H9 (cell line): ENCODE data around the gene CBX8. TPM values are rescaled to one million over a fixed set of nuclear protein-coding genes. Genes with fewer than 3 reads are reported as not detected.

Experiments used
- DNase-seq: peaks from one replicate; pipeline ENCODE4 v3.0.0-alpha.2; 2017
- H2AFZ ChIP-seq: one replicate; pipeline ENCODE4 v1.6.1; 2013; ENCODE audit warnings: mild to moderate bottlenecking, low read length, control low read depth, moderate library complexity
- H2AK5ac ChIP-seq: 2 replicates; pipeline ENCODE4 v1.6.1; 2013; ENCODE audit warnings: low read length, control low read depth, mixed read lengths; ENCODE audit not compliant: insufficient read length
- H2BK120ac ChIP-seq: one replicate; pipeline ENCODE4 v1.6.1; 2013; ENCODE audit warnings: low read depth, mild to moderate bottlenecking, low read length, control low read depth, inconsistent platforms; ENCODE audit not compliant: poor library complexity, severe bottlenecking
- H2BK12ac ChIP-seq: 2 replicates; pipeline ENCODE4 v1.6.1; 2013; ENCODE audit warnings: low read length, control low read depth, mixed read lengths, low read depth; ENCODE audit not compliant: insufficient read length
- H2BK15ac ChIP-seq: 2 replicates; pipeline ENCODE4 v1.6.1; 2013; ENCODE audit warnings: low read depth, low read length, control low read depth
- H2BK20ac ChIP-seq: one replicate; pipeline ENCODE4 v1.6.1; 2013; ENCODE audit warnings: low read depth, mild to moderate bottlenecking, low read length, control low read depth, inconsistent platforms; ENCODE audit not compliant: poor library complexity, severe bottlenecking
- H2BK5ac ChIP-seq: 2 replicates; pipeline ENCODE4 v1.6.1; 2013; ENCODE audit warnings: low read length, control low read depth, mixed read lengths; ENCODE audit not compliant: insufficient read length
- H3K14ac ChIP-seq: 2 replicates; pipeline ENCODE4 v1.6.1; 2013; ENCODE audit warnings: low read length, control low read depth; ENCODE audit not compliant: insufficient read depth
- H3K18ac ChIP-seq: 2 replicates; pipeline ENCODE4 v1.6.1; 2013; ENCODE audit warnings: low read depth, mild to moderate bottlenecking, mixed read lengths, low read length, control low read depth; ENCODE audit not compliant: insufficient read length
- H3K23ac ChIP-seq: 2 replicates; pipeline ENCODE4 v1.6.1; 2013; ENCODE audit warnings: low read length, control low read depth, mixed read lengths, low read depth; ENCODE audit not compliant: insufficient read length
- H3K23me2 ChIP-seq: 2 replicates; pipeline ENCODE4 v1.6.1; 2013; ENCODE audit warnings: low read depth, mild to moderate bottlenecking, mixed read lengths, low read length, control low read depth; ENCODE audit not compliant: insufficient read length, poor library complexity, severe bottlenecking
- H3K27ac ChIP-seq: 2 replicates; pipeline ENCODE4 v1.5.1; 2013; ENCODE audit warnings: low read length, control low read depth, mixed read lengths, low read depth; ENCODE audit not compliant: insufficient read length
- H3K27me3 ChIP-seq: 2 replicates; pipeline ENCODE4 v1.6.1; 2013; ENCODE audit warnings: low read length, control low read depth, inconsistent platforms; ENCODE audit not compliant: insufficient read depth
- H3K4ac ChIP-seq: 2 replicates; pipeline ENCODE4 v1.6.1; 2013; ENCODE audit warnings: low read depth, mild to moderate bottlenecking, control low read depth, inconsistent platforms, low read length, moderate library complexity
- H3K4me1 ChIP-seq: 2 replicates; pipeline ENCODE4 v1.6.1; 2013; ENCODE audit warnings: low read length, control low read depth, inconsistent platforms; ENCODE audit not compliant: insufficient read depth
- H3K4me2 ChIP-seq: 2 replicates; pipeline ENCODE4 v1.6.1; 2013; ENCODE audit warnings: low read length, control low read depth, mixed read lengths; ENCODE audit not compliant: insufficient read length, insufficient read depth
- H3K56ac ChIP-seq: 2 replicates; pipeline ENCODE4 v1.6.1; 2013; ENCODE audit warnings: low read depth, mild to moderate bottlenecking, mixed read lengths, low read length, control low read depth; ENCODE audit not compliant: insufficient read length
- H3K79me1 ChIP-seq: 2 replicates; pipeline ENCODE4 v1.6.1; 2013; ENCODE audit warnings: low read depth, mild to moderate bottlenecking, moderate library complexity, low read length, control low read depth, inconsistent platforms; ENCODE audit not compliant: insufficient read depth, poor library complexity, severe bottlenecking
- H3K79me2 ChIP-seq: 2 replicates; pipeline ENCODE4 v1.6.1; 2013; ENCODE audit warnings: low read length, control low read depth, inconsistent platforms; ENCODE audit not compliant: insufficient read depth
- H3K9ac ChIP-seq: 2 replicates; pipeline ENCODE4 v1.6.1; 2013; ENCODE audit warnings: low read length, control low read depth, mixed read lengths; ENCODE audit not compliant: insufficient read length; ENCODE audit errors: extremely low read depth
- H3K9me3 ChIP-seq: one replicate; pipeline ENCODE4 v1.6.1; 2013; ENCODE audit warnings: low read depth, low read length, inconsistent platforms; ENCODE audit not compliant: control insufficient read depth
- H3T11ph ChIP-seq: one replicate; pipeline ENCODE4 v1.6.1; 2013; ENCODE audit warnings: mild to moderate bottlenecking, low read length, control low read depth, inconsistent platforms
- H4K20me1 ChIP-seq: one replicate; pipeline ENCODE4 v1.6.1; 2013; ENCODE audit not compliant: control insufficient read depth, insufficient read length, insufficient read depth
- H4K5ac ChIP-seq: 2 replicates; pipeline ENCODE4 v1.6.1; 2013; ENCODE audit warnings: low read depth, mild to moderate bottlenecking, mixed read lengths, low read length, control low read depth; ENCODE audit not compliant: insufficient read length
- H4K8ac ChIP-seq: replicated peaks from 2 replicates; pipeline ENCODE4 v1.6.1; 2013; ENCODE audit warnings: low read length, control low read depth, mixed read lengths, low read depth; ENCODE audit not compliant: insufficient read length
- H4K91ac ChIP-seq: 2 replicates; pipeline ENCODE4 v1.6.1; 2013; ENCODE audit warnings: low read depth, mild to moderate bottlenecking, moderate library complexity, mixed read lengths, low read length, control low read depth; ENCODE audit not compliant: insufficient read length
- H3K27ac Mint-ChIP-seq, 3 experiments: 2 replicates in 2 of 3; 3 replicates in 1 of 3; pipeline ENCODE4 v1.8.0; 2020 to 2021; ENCODE audit warnings: mixed read lengths in 3 of 3, mild to moderate bottlenecking in 1 of 3, moderate library complexity in 1 of 3
- H3K27me3 Mint-ChIP-seq: 2 replicates; pipeline ENCODE4 v1.8.0; 2021; ENCODE audit warnings: low read depth, mild to moderate bottlenecking, moderate library complexity, mixed read lengths
- H3K36me3 Mint-ChIP-seq, 3 experiments: 2 replicates in 2 of 3; 3 replicates in 1 of 3; pipeline ENCODE4 v1.8.0; 2020 to 2021; ENCODE audit warnings: low read depth in 3 of 3, mixed read lengths in 3 of 3; ENCODE audit not compliant: insufficient read depth in 1 of 3
- H3K4me1 Mint-ChIP-seq, 2 experiments: 2 replicates each; pipeline ENCODE4 v1.8.0; 2020; ENCODE audit warnings: mixed read lengths in 2 of 2
- H3K4me3 Mint-ChIP-seq, 2 experiments: 2 replicates in 1 of 2; 3 replicates in 1 of 2; pipeline ENCODE4 v1.8.0; 2020 to 2021; ENCODE audit warnings: mild to moderate bottlenecking in 2 of 2, mixed read lengths in 2 of 2, moderate library complexity in 1 of 2
- H3K9me3 Mint-ChIP-seq, 2 experiments: 2 replicates in 1 of 2; 3 replicates in 1 of 2; pipeline ENCODE4 v1.8.0; 2020; ENCODE audit warnings: mild to moderate bottlenecking in 2 of 2, mixed read lengths in 2 of 2, moderate library complexity in 1 of 2
- WGBS: extraction: QIAGEN DNeasy Blood & Tissue Kit; methylation state at CpG from one replicate; pipeline ENCODE4 v1.1.7; 2013; ENCODE audit warnings: missing lambda C conversion rate, low lambda C conversion rate, mixed read lengths; ENCODE audit not compliant: insufficient read length; ENCODE audit errors: extremely low coverage; 5-methylcytosine and 5-hydroxymethylcytosine counted together
- total RNA-seq: library from RNA; stranded (reverse); gene quantifications from 2 replicates; pipeline ENCODE4 v1.2.1, GENCODE V29; 2021
- TF ChIP-seq, protein P1 (sequence below): fragments of 200-600 bp; sonication (generic); conservative IDR thresholded peaks from 3 replicates; pipeline ENCODE4 v1.8.0; 2021; ENCODE audit warnings: antibody characterized with exemption, mild to moderate bottlenecking

The CBX8 gene
- total RNA-seq, 1 experiment from 2014 or later, result 1.2 TPM

DNA sequence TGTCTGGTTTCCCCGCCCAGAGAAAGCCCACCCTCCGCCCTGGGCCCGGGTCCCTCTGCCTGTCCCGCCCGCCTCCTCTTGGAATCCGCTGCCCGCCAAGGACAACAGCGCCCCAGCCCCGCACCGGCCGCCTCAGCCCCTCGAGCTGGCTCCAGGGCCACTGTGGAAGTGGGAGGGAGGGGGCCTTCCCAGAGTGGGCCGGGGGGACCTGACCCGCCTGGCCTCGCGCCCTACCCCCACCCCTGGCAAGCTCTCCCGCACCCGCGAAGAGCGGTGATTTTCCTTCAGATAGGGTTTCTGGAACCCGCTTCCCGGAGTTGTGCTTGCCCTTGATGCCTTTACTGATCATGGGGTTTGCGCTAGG lies 2.3 kb upstream of the CBX8 start:
- H2BK20ac ChIP-seq, result no peak overlapping the region
- Mint-ChIP-seq H3K4me1 (peaks cover 27 to 49% of the 10 kb centered on the region in 2 experiments), H3K4me3 (peak overlapping the region in 1 of 2 experiments; percentile 67; a peak in 1 of 5 replicates), H3K9me3 (peaks cover 4 to 15% of the 10 kb centered on the region in 2 experiments; a peak in 4 of 5 replicates), H3K27ac (no peak overlapping the region), H3K27me3 (peaks cover 92% of the 10 kb centered on the region), H3K36me3 (peaks cover 0 to 1% (median 0%) of the 10 kb centered on the region in 3 experiments; a peak in 1 of 7 replicates)
- no peak overlapping the region for H3K9ac ChIP-seq
- no peak overlapping the region for H2BK15ac ChIP-seq
- H3K27ac ChIP-seq, result no peak overlapping the region
- no peak overlapping the region for H3K23ac ChIP-seq
- H3K4ac ChIP-seq, result no peak overlapping the region
- no peak overlapping the region for H3K14ac ChIP-seq
- H3K18ac ChIP-seq, result no peak overlapping the region
- H2BK120ac ChIP-seq, result no peak overlapping the region
- no peak overlapping the region for H2AK5ac ChIP-seq
- H3K4me2 ChIP-seq, result no peak overlapping the region
- no peak overlapping the region for H2BK12ac ChIP-seq
- peaks cover 12% of the 10 kb centered on the region for H3K23me2 ChIP-seq
- H4K91ac ChIP-seq, result no peak overlapping the region
- no CpG with 5 or more reads among the region's 23 CpGs for WGBS
- no peaks in the 10 kb centered on the region for H3K79me1 ChIP-seq
- peak; percentile 57 for DNase-seq
- H3K9me3 ChIP-seq, result no peaks in the 10 kb centered on the region
- no peak overlapping the region for H2BK5ac ChIP-seq
- H4K5ac ChIP-seq, result no peak overlapping the region
- H3K79me2 ChIP-seq, result no peaks in the 10 kb centered on the region
- no peak overlapping the region for H2AFZ ChIP-seq
- H4K20me1 ChIP-seq, result no peaks in the 10 kb centered on the region
- H3K27me3 ChIP-seq, result peaks cover 80% of the 10 kb centered on the region
- H3K56ac ChIP-seq, result no peak overlapping the region
- TF ChIP-seq, protein P1, sequence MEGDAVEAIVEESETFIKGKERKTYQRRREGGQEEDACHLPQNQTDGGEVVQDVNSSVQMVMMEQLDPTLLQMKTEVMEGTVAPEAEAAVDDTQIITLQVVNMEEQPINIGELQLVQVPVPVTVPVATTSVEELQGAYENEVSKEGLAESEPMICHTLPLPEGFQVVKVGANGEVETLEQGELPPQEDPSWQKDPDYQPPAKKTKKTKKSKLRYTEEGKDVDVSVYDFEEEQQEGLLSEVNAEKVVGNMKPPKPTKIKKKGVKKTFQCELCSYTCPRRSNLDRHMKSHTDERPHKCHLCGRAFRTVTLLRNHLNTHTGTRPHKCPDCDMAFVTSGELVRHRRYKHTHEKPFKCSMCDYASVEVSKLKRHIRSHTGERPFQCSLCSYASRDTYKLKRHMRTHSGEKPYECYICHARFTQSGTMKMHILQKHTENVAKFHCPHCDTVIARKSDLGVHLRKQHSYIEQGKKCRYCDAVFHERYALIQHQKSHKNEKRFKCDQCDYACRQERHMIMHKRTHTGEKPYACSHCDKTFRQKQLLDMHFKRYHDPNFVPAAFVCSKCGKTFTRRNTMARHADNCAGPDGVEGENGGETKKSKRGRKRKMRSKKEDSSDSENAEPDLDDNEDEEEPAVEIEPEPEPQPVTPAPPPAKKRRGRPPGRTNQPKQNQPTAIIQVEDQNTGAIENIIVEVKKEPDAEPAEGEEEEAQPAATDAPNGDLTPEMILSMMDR, result no peak
- H4K8ac ChIP-seq, result no peak overlapping the region
- no peak overlapping the region for H3T11ph ChIP-seq
- no peaks in the 10 kb centered on the region for H3K4me1 ChIP-seq
